ENCODE measurements around the gene AMIGO3.

- no peak for TF ChIP-seq YY1 (IDR thresholded peaks at IDR 0.05; ENCODE audit: extremely low read depth, insufficient replicate concordance, low read depth, low read length)
- no peak for TF ChIP-seq REST (IDR thresholded peaks at IDR 0.05; ENCODE audit: low read depth)
- TF ChIP-seq POLR2AphosphoS5 (IDR thresholded peaks at IDR 0.05; ENCODE audit: low read depth, low read length) = no peak
- TF ChIP-seq CTCF (IDR thresholded peaks at IDR 0.05 in 2 of 3, conservative IDR thresholded peaks at IDR 0.05 in 1 of 3; ENCODE audit: borderline replicate concordance in 1 of 3, insufficient read depth in 1 of 3, low read depth in 2 of 3, low read length in 2 of 3) = no peak
- TF ChIP-seq POLR2A (IDR thresholded peaks at IDR 0.05; ENCODE audit: borderline replicate concordance, extremely low read depth, insufficient read depth, insufficient read length) = no peak
- no peak for TF ChIP-seq RAD21 (IDR thresholded peaks at IDR 0.05; ENCODE audit: low read depth)
Observed at GRCh38 chr3:49670940-49671290, 48.6 kb downstream of the AMIGO3 start.

All from HCT116 (cell line).